GM12878 (cell line): Measurements from ENCODE around the gene HACE1. TPM values are rescaled to one million over a fixed set of nuclear protein-coding genes. Genes with fewer than 3 reads are reported as not detected.

ENCODE experiments used
- ATF7 ChIP-seq: fragments of 450-650 bp; IDR thresholded peaks from 2 replicates; pipeline ENCODE4 v1.6.1; 2016; ENCODE audit warnings: low read depth, mild to moderate bottlenecking
- CHD2 ChIP-seq: IDR thresholded peaks from 2 replicates; pipeline ENCODE4 v1.6.1; 2011; ENCODE audit warnings: low read depth, low read length, improper control_type of control experiment, borderline replicate concordance
- CREB1 ChIP-seq: IDR thresholded peaks from 2 replicates; pipeline ENCODE4 v1.6.1; 2012; ENCODE audit warnings: low read depth, mild to moderate bottlenecking, inconsistent platforms
- DPF2 ChIP-seq: fragments of 450-650 bp; IDR thresholded peaks from 2 replicates; pipeline ENCODE4 v1.6.1; 2017; ENCODE audit warnings: mild to moderate bottlenecking
- HDAC6 ChIP-seq: fragments of 200-600 bp; sonication (generic); IDR thresholded peaks from one replicate; pipeline ENCODE4 v1.8.0; 2017; ENCODE audit warnings: antibody characterized with exemption; ENCODE audit not compliant: unreplicated experiment
- KAT2A ChIP-seq: conservative IDR thresholded peaks from 2 replicates; pipeline ENCODE4 v1.6.1; 2011; ENCODE audit warnings: low read depth, low read length; ENCODE audit not compliant: control insufficient read depth
- MYB ChIP-seq: fragments of 150-350 bp; IDR thresholded peaks from 2 replicates; pipeline ENCODE4 v1.6.1; 2014; ENCODE audit warnings: mild to moderate bottlenecking, low read depth, low read length, borderline replicate concordance
- NR2C1 ChIP-seq: fragments of 450-650 bp; IDR thresholded peaks from 2 replicates; pipeline ENCODE4 v1.6.1; 2017; ENCODE audit warnings: antibody characterized with exemption, mild to moderate bottlenecking, moderate library complexity
- PML ChIP-seq: IDR thresholded peaks from 2 replicates; pipeline ENCODE4 v1.6.1; 2012; ENCODE audit warnings: low read length, inconsistent platforms
- POLR2A ChIP-seq: IDR thresholded peaks from 2 replicates; pipeline ENCODE4 v1.6.1; 2011; ENCODE audit warnings: low read depth, mild to moderate bottlenecking, low read length
- RB1 ChIP-seq: fragments of 450-650 bp; formaldehyde crosslinking; IDR thresholded peaks from 2 replicates; pipeline ENCODE4 v1.6.1; 2017; ENCODE audit warnings: mild to moderate bottlenecking, borderline replicate concordance
- SRF ChIP-seq, 2 experiments: IDR thresholded peaks; 2 replicates each; pipeline ENCODE4 v1.6.1; 2011; ENCODE audit warnings: low read depth in 2 of 2, low read length in 2 of 2, mild to moderate bottlenecking in 1 of 2, moderate library complexity in 1 of 2
- STAT1 ChIP-seq: fragments of 450-650 bp; conservative IDR thresholded peaks from 2 replicates; pipeline ENCODE4 v1.6.1; 2014; ENCODE audit warnings: antibody characterized with exemption, mild to moderate bottlenecking
- TBL1XR1 ChIP-seq: IDR thresholded peaks from 2 replicates; pipeline ENCODE4 v1.6.1; 2012; ENCODE audit warnings: low read depth, low read length, improper control_type of control experiment
- TCF3 ChIP-seq: IDR thresholded peaks from 2 replicates; pipeline ENCODE4 v1.6.1; 2012; ENCODE audit warnings: low read depth, mild to moderate bottlenecking, low read length, borderline replicate concordance; ENCODE audit not compliant: insufficient read depth
- WRNIP1 ChIP-seq: IDR thresholded peaks from 2 replicates; pipeline ENCODE4 v1.6.1; 2011; ENCODE audit warnings: low read depth, low read length, improper control_type of control experiment, borderline replicate concordance
- ZSCAN29 ChIP-seq: fragments of 450-650 bp; IDR thresholded peaks from 2 replicates; pipeline ENCODE4 v1.6.1; 2017; ENCODE audit warnings: mild to moderate bottlenecking, moderate library complexity
- polyA plus RNA-seq, 11 experiments: library from polyadenylated mRNA; depleted of rRNA in 4 of 11; unstranded in 6 of 11; stranded (reverse) in 5 of 11; fragments of >200 nt; fragmentation: Nextera tagmentation in 4 of 11; fragmentation: Illumina TruSeq in 1 of 11; extraction: Ambion mirVana in 4 of 11; extraction: Trizol in 1 of 11; gene quantifications; 1 replicate in 1 of 11; 2 replicates in 10 of 11; pipeline versions ENCODE4 v1.2.1 to v1.2.3, GENCODE V29; 2011 to 2016; ENCODE audit warnings: inconsistent platforms in 2 of 11, missing spikeins in 2 of 11, low read depth in 1 of 11
- total RNA-seq, 4 experiments: library from RNA; depleted of rRNA in 3 of 4; stranded (reverse); fragments of >200 nt in 3 of 4; fragmentation: Illumina TruSeq in 1 of 4; extraction: Trizol in 1 of 4; gene quantifications; 2 replicates each; pipeline versions ENCODE4 v1.2.1 to v1.2.3, GENCODE V29; 2013 to 2021
- TF ChIP-seq, protein P1 (sequence below): IDR thresholded peaks from 2 replicates; pipeline ENCODE4 v1.6.1; 2011; ENCODE audit warnings: borderline replicate concordance, low read depth, mild to moderate bottlenecking, moderate library complexity, mixed read lengths, low read length; ENCODE audit not compliant: insufficient read depth; ENCODE audit errors: extremely low read length
- TF ChIP-seq, protein P2 (sequence below): fragments of 450-650 bp; IDR thresholded peaks from 2 replicates; pipeline ENCODE4 v1.6.1; 2017; ENCODE audit warnings: mild to moderate bottlenecking, low read depth, inconsistent platforms; ENCODE audit not compliant: poor library complexity, severe bottlenecking
- TF ChIP-seq, protein P3 (sequence below): fragments of 450-650 bp; IDR thresholded peaks from 2 replicates; pipeline ENCODE4 v1.6.1; 2017; ENCODE audit warnings: borderline replicate concordance
- TF ChIP-seq, protein P4 (sequence below): fragments of 450-650 bp; IDR thresholded peaks from 2 replicates; pipeline ENCODE4 v1.6.1; 2018; ENCODE audit warnings: mild to moderate bottlenecking, low read depth, moderate library complexity; ENCODE audit not compliant: partially characterized antibody
- TF ChIP-seq, protein P5 (sequence below): IDR thresholded peaks from 2 replicates; pipeline ENCODE4 v1.6.1; 2012; ENCODE audit warnings: low read depth, low read length, improper control_type of control experiment

The HACE1 gene
- total and polyA plus RNA-seq, 10 of the 15 experiments (the other 5 are each of a cell fraction or from before 2014, with no cell fraction given) = 1.6 to 16.9 (median 5.6) TPM

DNA sequence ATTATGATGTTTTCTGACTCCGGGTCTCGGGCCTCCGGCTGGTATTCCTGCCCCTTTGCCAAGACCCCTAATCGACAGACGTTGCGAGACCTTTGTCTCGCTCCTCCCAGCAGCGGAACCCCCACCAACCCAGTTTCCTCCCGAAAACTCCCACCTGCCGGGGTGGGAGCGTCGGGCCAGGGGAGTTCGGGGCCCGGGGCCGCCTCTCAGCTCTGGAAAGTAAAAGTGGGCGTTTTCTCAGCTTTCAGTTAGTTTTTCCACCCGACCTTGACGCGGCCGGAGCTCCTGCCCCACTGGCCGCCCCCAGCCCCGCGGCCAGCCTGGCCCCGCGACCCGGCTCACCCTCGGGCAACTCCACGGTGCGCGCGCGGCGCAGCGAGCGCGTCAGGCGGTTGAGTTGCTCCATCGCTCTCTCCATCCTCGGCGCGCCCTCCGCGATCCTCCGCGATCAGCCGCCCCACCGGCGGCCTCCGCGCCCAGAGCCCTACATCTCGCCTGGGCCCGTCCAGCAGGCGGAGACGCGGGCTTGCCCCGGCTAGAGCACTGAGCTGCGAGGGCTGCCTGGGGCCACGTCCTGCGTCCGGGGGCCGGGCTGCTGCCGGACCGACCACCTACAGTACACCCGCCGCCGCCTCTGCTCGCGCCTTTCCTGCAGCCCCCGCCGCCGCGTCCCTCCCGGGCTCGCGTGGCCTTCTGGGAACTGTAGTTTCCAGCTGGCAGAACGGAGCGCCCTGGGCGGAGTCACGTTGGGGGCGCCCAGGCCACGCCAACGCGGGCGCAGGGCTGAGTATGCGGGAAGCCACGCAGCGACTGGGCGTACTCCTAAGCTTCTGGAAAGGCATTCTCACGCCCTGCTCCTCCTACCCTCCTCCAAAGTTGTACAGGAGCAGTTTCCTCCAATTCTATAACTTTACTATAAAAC, at the start of gene HACE1 (continued):
- TF ChIP-seq, protein P1, sequence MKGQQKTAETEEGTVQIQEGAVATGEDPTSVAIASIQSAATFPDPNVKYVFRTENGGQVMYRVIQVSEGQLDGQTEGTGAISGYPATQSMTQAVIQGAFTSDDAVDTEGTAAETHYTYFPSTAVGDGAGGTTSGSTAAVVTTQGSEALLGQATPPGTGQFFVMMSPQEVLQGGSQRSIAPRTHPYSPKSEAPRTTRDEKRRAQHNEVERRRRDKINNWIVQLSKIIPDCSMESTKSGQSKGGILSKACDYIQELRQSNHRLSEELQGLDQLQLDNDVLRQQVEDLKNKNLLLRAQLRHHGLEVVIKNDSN = no peak
- no peak for TF ChIP-seq KAT2A
- TF ChIP-seq WRNIP1 = no peak
- peak; percentile 69 for TF ChIP-seq CREB1
- TF ChIP-seq, protein P2, sequence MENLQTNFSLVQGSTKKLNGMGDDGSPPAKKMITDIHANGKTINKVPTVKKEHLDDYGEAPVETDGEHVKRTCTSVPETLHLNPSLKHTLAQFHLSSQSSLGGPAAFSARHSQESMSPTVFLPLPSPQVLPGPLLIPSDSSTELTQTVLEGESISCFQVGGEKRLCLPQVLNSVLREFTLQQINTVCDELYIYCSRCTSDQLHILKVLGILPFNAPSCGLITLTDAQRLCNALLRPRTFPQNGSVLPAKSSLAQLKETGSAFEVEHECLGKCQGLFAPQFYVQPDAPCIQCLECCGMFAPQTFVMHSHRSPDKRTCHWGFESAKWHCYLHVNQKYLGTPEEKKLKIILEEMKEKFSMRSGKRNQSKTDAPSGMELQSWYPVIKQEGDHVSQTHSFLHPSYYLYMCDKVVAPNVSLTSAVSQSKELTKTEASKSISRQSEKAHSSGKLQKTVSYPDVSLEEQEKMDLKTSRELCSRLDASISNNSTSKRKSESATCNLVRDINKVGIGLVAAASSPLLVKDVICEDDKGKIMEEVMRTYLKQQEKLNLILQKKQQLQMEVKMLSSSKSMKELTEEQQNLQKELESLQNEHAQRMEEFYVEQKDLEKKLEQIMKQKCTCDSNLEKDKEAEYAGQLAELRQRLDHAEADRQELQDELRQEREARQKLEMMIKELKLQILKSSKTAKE = no peak
- peak; percentile 78 for TF ChIP-seq POLR2A
- TF ChIP-seq, protein P3, sequence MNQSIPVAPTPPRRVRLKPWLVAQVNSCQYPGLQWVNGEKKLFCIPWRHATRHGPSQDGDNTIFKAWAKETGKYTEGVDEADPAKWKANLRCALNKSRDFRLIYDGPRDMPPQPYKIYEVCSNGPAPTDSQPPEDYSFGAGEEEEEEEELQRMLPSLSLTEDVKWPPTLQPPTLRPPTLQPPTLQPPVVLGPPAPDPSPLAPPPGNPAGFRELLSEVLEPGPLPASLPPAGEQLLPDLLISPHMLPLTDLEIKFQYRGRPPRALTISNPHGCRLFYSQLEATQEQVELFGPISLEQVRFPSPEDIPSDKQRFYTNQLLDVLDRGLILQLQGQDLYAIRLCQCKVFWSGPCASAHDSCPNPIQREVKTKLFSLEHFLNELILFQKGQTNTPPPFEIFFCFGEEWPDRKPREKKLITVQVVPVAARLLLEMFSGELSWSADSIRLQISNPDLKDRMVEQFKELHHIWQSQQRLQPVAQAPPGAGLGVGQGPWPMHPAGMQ = no peak
- TF ChIP-seq DPF2 = peak; percentile 79
- peak; percentile 67; the same call in 1 of the 2 replicates for TF ChIP-seq STAT1
- peak; percentile 49; the same call in 1 of the 2 replicates for TF ChIP-seq NR2C1
- no peak for TF ChIP-seq HDAC6
- TF ChIP-seq MYB = no peak
- TF ChIP-seq, protein P4, sequence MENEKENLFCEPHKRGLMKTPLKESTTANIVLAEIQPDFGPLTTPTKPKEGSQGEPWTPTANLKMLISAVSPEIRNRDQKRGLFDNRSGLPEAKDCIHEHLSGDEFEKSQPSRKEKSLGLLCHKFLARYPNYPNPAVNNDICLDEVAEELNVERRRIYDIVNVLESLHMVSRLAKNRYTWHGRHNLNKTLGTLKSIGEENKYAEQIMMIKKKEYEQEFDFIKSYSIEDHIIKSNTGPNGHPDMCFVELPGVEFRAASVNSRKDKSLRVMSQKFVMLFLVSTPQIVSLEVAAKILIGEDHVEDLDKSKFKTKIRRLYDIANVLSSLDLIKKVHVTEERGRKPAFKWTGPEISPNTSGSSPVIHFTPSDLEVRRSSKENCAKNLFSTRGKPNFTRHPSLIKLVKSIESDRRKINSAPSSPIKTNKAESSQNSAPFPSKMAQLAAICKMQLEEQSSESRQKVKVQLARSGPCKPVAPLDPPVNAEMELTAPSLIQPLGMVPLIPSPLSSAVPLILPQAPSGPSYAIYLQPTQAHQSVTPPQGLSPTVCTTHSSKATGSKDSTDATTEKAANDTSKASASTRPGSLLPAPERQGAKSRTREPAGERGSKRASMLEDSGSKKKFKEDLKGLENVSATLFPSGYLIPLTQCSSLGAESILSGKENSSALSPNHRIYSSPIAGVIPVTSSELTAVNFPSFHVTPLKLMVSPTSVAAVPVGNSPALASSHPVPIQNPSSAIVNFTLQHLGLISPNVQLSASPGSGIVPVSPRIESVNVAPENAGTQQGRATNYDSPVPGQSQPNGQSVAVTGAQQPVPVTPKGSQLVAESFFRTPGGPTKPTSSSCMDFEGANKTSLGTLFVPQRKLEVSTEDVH = no peak
- TF ChIP-seq CHD2 = 0 out of 2 replicates have a peak, but pooled peaks have one; percentile 32
- TF ChIP-seq PML = no peak
- TF ChIP-seq ATF7 = no peak
- peak; percentile 67 to 92 for TF ChIP-seq SRF (IDR thresholded peaks at IDR 0.05; ENCODE audit: low read depth in 2 of 2, low read length in 2 of 2)
- TF ChIP-seq RB1 = peak; percentile 92; the same call in 1 of the 2 replicates
- TF ChIP-seq TCF3 = 0 out of 2 replicates have a peak, but pooled peaks have one; percentile 28
- TF ChIP-seq TBL1XR1 = no peak
- TF ChIP-seq, protein P5, sequence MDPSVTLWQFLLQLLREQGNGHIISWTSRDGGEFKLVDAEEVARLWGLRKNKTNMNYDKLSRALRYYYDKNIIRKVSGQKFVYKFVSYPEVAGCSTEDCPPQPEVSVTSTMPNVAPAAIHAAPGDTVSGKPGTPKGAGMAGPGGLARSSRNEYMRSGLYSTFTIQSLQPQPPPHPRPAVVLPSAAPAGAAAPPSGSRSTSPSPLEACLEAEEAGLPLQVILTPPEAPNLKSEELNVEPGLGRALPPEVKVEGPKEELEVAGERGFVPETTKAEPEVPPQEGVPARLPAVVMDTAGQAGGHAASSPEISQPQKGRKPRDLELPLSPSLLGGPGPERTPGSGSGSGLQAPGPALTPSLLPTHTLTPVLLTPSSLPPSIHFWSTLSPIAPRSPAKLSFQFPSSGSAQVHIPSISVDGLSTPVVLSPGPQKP = no peak
- no peak for TF ChIP-seq ZSCAN29
